ENCODE results near the gene PDGFC. TPM values are rescaled to one million over a fixed set of nuclear protein-coding genes. Genes with fewer than 3 reads are reported as not detected.

PDGFC gene
- total and polyA plus RNA-seq, 2 of the 8 experiments (the other 6 are each of a cell fraction or from before 2014, with no cell fraction given): 0.65 to 2.7 TPM

- TF ChIP-seq NANOG (IDR thresholded peaks at IDR 0.05; ENCODE audit: insufficient read depth, low read depth, low read length, poor library complexity, severe bottlenecking) (no peak), CBX8 (IDR thresholded peaks at IDR 0.05; ENCODE audit: borderline replicate concordance, low read depth, low read length) (no peak), SIRT6 (IDR thresholded peaks at IDR 0.05; ENCODE audit: low read length) (no peak), SP4 (IDR thresholded peaks at IDR 0.05; ENCODE audit: low read length) (no peak)
Observed at GRCh38 chr4:156788782-156789181, 182.8 kb downstream of the PDGFC start (continued).
